ENCODE results near the gene CRIP2. TPM values are rescaled to one million over a fixed set of nuclear protein-coding genes. Genes with fewer than 3 reads are reported as not detected.

The CRIP2 gene
- total and polyA plus RNA-seq, 2 of the 8 experiments (the other 6 are each of a cell fraction or from before 2014, with no cell fraction given): 4.2 to 13.5 TPM

GRCh38 chr14:105456736-105457617 lies 17.6 kb upstream of the CRIP2 start (continued):
- TF ChIP-seq MAFK (IDR thresholded peaks at IDR 0.05; ENCODE audit: low read depth, low read length) (no peak), RXRA (IDR thresholded peaks at IDR 0.05; ENCODE audit: insufficient read depth, low read depth, low read length) (no peak), CBX8 (IDR thresholded peaks at IDR 0.05; ENCODE audit: borderline replicate concordance, low read depth, low read length) (no peak), POLR2A (IDR thresholded peaks at IDR 0.05; ENCODE audit: control extremely low read depth in 1 of 2, low read depth in 2 of 2, low read length in 2 of 2) (no peak), EZH2 (IDR thresholded peaks at IDR 0.05; ENCODE audit: low read depth, low read length, severe bottlenecking) (no peak), USF2 (IDR thresholded peaks at IDR 0.05; ENCODE audit: low read length) (no peak)
